Panc1 (cell line): ENCODE data around the gene WDR33. TPM values are rescaled to one million over a fixed set of nuclear protein-coding genes. Genes with fewer than 3 reads are reported as not detected.

Source experiments
- ATAC-seq: fragments of 200-7000 bp; cut with Tn5 transposase; 2 replicates; pipeline ENCODE4 v1.9.1; 2020; ENCODE audit warnings: mild to moderate bottlenecking, moderate library complexity
- BruUV-seq: library from RNA; stranded (reverse); fragments of 400-500 nt; replicated peaks from 2 replicates; lab custom pipeline; 2021; lab: Mats Ljungman, UMichigan
- CTCF ChIA-PET: fragments of 300-600 bp; sonication (Branson Sonifier 250); formaldehyde crosslinking; loops from one replicate; lab custom pipeline; 2022; ENCODE audit warnings: antibody characterized with exemption; lab: Charles Lee
- POLR2A ChIA-PET: fragments of 300-600 bp; sonication (Branson Sonifier 250); formaldehyde crosslinking; loops from one replicate; lab custom pipeline; 2022; ENCODE audit warnings: antibody characterized with exemption; lab: Charles Lee
- DNase-seq: peaks from one replicate; pipeline ENCODE4 v3.0.0-alpha.2; 2010; ENCODE audit warnings: low read depth, low spot score
- H3K27ac ChIP-seq: 2 replicates; pipeline ENCODE4 v1.5.1; 2011; ENCODE audit warnings: mild to moderate bottlenecking, low read length, inconsistent platforms
- H3K27me3 ChIP-seq: fragments of 200-500 bp; sonication (Bioruptor generic); 2 replicates; pipeline ENCODE4 v1.6.0; 2014; ENCODE audit warnings: low read length, inconsistent platforms; ENCODE audit not compliant: control insufficient read depth, insufficient read depth
- H3K36me3 ChIP-seq: fragments of 200-500 bp; sonication (Bioruptor generic); 2 replicates; pipeline ENCODE4 v1.5.1; 2014; ENCODE audit warnings: inconsistent platforms, mild to moderate bottlenecking, low read length, moderate library complexity; ENCODE audit not compliant: control insufficient read depth, insufficient read depth
- H3K4me1 ChIP-seq: 2 replicates; pipeline ENCODE4 v1.5.1; 2011; ENCODE audit warnings: inconsistent platforms, mild to moderate bottlenecking, low read length, moderate library complexity; ENCODE audit not compliant: control insufficient read depth, insufficient read depth
- H3K4me3 ChIP-seq, 2 experiments: 2 replicates each; pipeline ENCODE4 v1.5.1; 2011 to 2012; ENCODE audit warnings: low read depth in 2 of 2, low read length in 2 of 2, mild to moderate bottlenecking in 2 of 2, inconsistent platforms in 1 of 2, moderate library complexity in 1 of 2
- H3K9me3 ChIP-seq: fragments of 200-500 bp; sonication (Bioruptor generic); 2 replicates; pipeline ENCODE4 v1.5.1; 2014; ENCODE audit warnings: low read depth, mild to moderate bottlenecking, inconsistent platforms, low read length, moderate library complexity; ENCODE audit not compliant: control insufficient read depth, insufficient read depth
- CTCF ChIP-seq: fragments of 450-650 bp; IDR thresholded peaks from 2 replicates; pipeline ENCODE4 v1.5.1; 2017; ENCODE audit warnings: mild to moderate bottlenecking
- POLR2AphosphoS5 ChIP-seq: IDR thresholded peaks from 2 replicates; pipeline ENCODE4 v1.6.1; 2012; ENCODE audit warnings: mild to moderate bottlenecking, low read depth, low read length, moderate library complexity
- REST ChIP-seq, 2 experiments: IDR thresholded peaks; 2 replicates each; pipeline ENCODE4 v1.6.1; 2011 to 2012; ENCODE audit warnings: low read depth in 2 of 2, control low read depth in 1 of 2, low read length in 1 of 2, mild to moderate bottlenecking in 1 of 2, moderate library complexity in 1 of 2; ENCODE audit not compliant: insufficient read depth in 1 of 2
- SIN3A ChIP-seq: IDR thresholded peaks from 2 replicates; pipeline ENCODE4 v1.6.1; 2012; ENCODE audit warnings: low read depth, mild to moderate bottlenecking, low read length, moderate library complexity, borderline replicate concordance; ENCODE audit not compliant: insufficient read depth
- TCF7L2 ChIP-seq: IDR thresholded peaks from 2 replicates; pipeline ENCODE4 v1.6.1; 2011; ENCODE audit warnings: mild to moderate bottlenecking, low read depth, low read length, inconsistent platforms
- in situ Hi-C: cut with HindIII; loops from 2 replicates; pipeline ENCODE4 v1.10.0; 2016; ENCODE audit warnings: low sequenced_read_pairs, low pct_unique_long_range_greater_than_20kb
- intact Hi-C: fragments of 100-400 bp; cut with micrococcal nuclease; formaldehyde crosslinking; loops from one replicate; pipeline ENCODE4 v1.10.0; 2022; ENCODE audit not compliant: unreplicated experiment
- total RNA-seq: library from RNA; stranded (reverse); gene quantifications from one replicate; pipeline ENCODE4 v1.2.1, GENCODE V29; 2021; ENCODE audit not compliant: unreplicated experiment

Gene WDR33
- total RNA-seq, 1 experiment from 2014 or later: 63.7 TPM

DNA sequence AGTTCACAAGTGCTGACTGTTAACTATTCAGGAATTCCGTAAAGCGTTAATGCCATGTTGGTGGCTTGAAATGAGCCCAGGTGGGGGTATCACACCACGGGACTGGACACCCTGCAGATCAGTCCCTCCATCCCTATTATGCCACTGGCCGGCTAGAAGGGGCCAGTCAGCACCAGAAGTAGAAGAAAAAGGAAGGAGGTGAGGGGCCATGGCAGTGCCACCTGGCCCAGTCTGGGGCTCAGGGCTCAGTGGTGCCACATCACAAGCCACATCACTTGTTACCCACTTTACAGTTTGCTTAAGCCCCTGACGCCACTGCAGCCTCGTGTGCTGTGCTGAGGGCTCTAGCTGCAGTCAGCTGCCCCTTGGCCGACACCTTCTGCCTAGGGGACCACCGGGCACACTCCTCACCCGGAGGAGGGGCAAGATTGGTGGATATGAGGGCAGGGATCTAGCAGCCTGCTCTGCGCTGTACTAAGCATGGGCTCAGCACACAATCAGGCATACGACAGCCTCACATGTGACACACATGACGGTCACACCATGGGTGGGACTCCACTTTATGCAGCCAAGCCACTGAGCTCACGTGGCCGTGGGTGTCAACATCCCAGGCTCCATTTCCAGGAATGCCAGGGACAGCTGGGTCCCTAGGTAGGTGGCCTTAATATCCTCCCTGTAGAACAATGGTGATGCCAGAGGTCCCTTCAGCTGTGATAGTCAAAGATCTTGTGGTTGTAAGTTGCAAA lies 139.2 kb downstream of the WDR33 start:
- no peak for DNase-seq
- intact Hi-C loops: no loop called here
- ChIA-PET POLR2A (no interaction called here), CTCF (no interaction called here)
- no peak for TF ChIP-seq TCF7L2
- no peak for TF ChIP-seq SIN3A
- TF ChIP-seq CTCF: no peak
- no peak for TF ChIP-seq POLR2AphosphoS5
- TF ChIP-seq REST (IDR thresholded peaks at IDR 0.05; ENCODE audit: insufficient read depth in 1 of 2, low read depth in 2 of 2, low read length in 1 of 2): no peak
- no TSS peak for BruUV-seq
- Histone ChIP-seq H3K27me3 (peaks cover 6% of the 10 kb centered on the region; the same call in 1 of the 2 replicates), H3K4me1 (peaks cover 11% of the 10 kb centered on the region), H3K27ac (no peak overlapping the region), H3K36me3 (no peaks in the 10 kb centered on the region), H3K4me3 (no peak overlapping the region), H3K9me3 (no peaks in the 10 kb centered on the region)
- in situ Hi-C loops: no loop called here
- ATAC-seq: no peak

DNA sequence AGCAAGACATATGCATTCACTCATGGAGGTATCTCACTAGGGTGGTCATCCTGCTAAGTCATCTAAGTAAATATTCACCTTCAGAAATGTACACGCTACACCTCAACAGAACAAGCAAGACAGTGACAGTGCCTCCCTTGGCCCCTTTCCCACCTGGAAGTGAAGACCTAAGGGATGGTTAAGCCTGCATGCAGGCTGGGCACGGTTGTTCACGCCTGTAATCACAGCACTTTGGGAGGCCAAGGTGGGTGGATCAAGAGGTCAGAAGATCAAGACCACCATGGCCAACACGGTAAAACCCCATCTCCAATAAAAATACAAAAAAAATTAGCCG lies 140.0 kb downstream of the WDR33 start:
- no TSS peak for BruUV-seq
- in situ Hi-C loops: no loop called here
- ATAC-seq: no peak

More for the DNA sequence above, 140.0 kb downstream of the WDR33 start:
- no peak overlapping the region for H3K27ac ChIP-seq
- intact Hi-C loops: no loop called here
- no peaks in the 10 kb centered on the region for H3K9me3 ChIP-seq
- peaks cover 9% of the 10 kb centered on the region for H3K4me1 ChIP-seq
- no peak for TF ChIP-seq POLR2AphosphoS5
- TF ChIP-seq SIN3A: no peak
- no peak for TF ChIP-seq CTCF
- no peak for TF ChIP-seq REST (IDR thresholded peaks at IDR 0.05; ENCODE audit: insufficient read depth in 1 of 2, low read depth in 2 of 2, low read length in 1 of 2)
- no peak for DNase-seq
- no peak overlapping the region for H3K4me3 ChIP-seq
- H3K36me3 ChIP-seq: no peaks in the 10 kb centered on the region
- peaks cover 3% of the 10 kb centered on the region; the same call in 1 of the 2 replicates for H3K27me3 ChIP-seq
- CTCF ChIA-PET: no interaction called here
- POLR2A ChIA-PET: no interaction called here
